ENCODE measurements around the gene TBX18.

The TBX18 gene

GRCh38 chr6:84665401-84665800, 99.0 kb downstream of the TBX18 start:
- H2AFZ ChIP-seq (ENCODE audit: low read length): no peak overlapping the region
- no peak overlapping the region for H3K9ac ChIP-seq (ENCODE audit: low read depth, low read length, poor library complexity)
- no peaks in the 10 kb centered on the region for H3K79me1 ChIP-seq (ENCODE audit: low read depth, low read length)
- no peak overlapping the region for H3K4me3 ChIP-seq (ENCODE audit: low read length in 2 of 2)
- H3K27ac ChIP-seq (replicated peaks; ENCODE audit: low read length): no peak overlapping the region
- DNase-seq (ENCODE audit: low spot score): no peak
- H2AK5ac ChIP-seq (ENCODE audit: low read depth, low read length): no peak overlapping the region
- H3K9me3 ChIP-seq (replicated peaks in 1 of 2; ENCODE audit: control insufficient read depth in 2 of 2, insufficient read depth in 1 of 2, low read depth in 1 of 2, low read length in 2 of 2): no peaks in the 10 kb centered on the region
- H3K23ac ChIP-seq (ENCODE audit: low read depth, low read length, poor library complexity): no peak overlapping the region
- no peaks in the 10 kb centered on the region for H3K4me1 ChIP-seq (ENCODE audit: control insufficient read depth in 2 of 2, insufficient read depth in 1 of 2, low read depth in 1 of 2, low read length in 2 of 2)
- H2BK120ac ChIP-seq (ENCODE audit: low read depth, low read length): no peak overlapping the region
- WGBS, 2 donors (ENCODE audit: extremely low coverage in 2 of 2, insufficient read length in 2 of 2, insufficient replicate concordance in 1 of 2): no CpG with 5 or more reads among the region's 4 CpGs
- H2BK15ac ChIP-seq (ENCODE audit: low read length): no peak overlapping the region
- H2BK5ac ChIP-seq (ENCODE audit: low read length): no peak overlapping the region
- H2BK12ac ChIP-seq (ENCODE audit: low read length): no peak overlapping the region
- H3K27me3 ChIP-seq (ENCODE audit: control insufficient read depth in 3 of 3, insufficient read depth in 3 of 3, low read depth in 1 of 3, low read length in 3 of 3): no peaks in the 10 kb centered on the region
- H3K18ac ChIP-seq (ENCODE audit: low read length): no peak overlapping the region
- no peaks in the 10 kb centered on the region for H3K36me3 ChIP-seq (replicated peaks in 1 of 2; ENCODE audit: control insufficient read depth in 2 of 2, insufficient read depth in 2 of 2, low read length in 2 of 2)
- no peak overlapping the region for H4K8ac ChIP-seq (ENCODE audit: low read depth, low read length)
- no peak overlapping the region for H3K4me2 ChIP-seq (ENCODE audit: insufficient read depth, low read length, poor library complexity, severe bottlenecking)
- no peak overlapping the region for H3K14ac ChIP-seq (ENCODE audit: low read length)
- no peak overlapping the region for H3K4ac ChIP-seq (ENCODE audit: low read length)
- H4K91ac ChIP-seq (ENCODE audit: low read depth, low read length, poor library complexity): no peak overlapping the region

GRCh38 chr6:84663866-84664265, 100.5 kb downstream of the TBX18 start:
- H2BK120ac ChIP-seq (ENCODE audit: low read depth, low read length): no peak overlapping the region

GRCh38 chr6:84657486-84657885, 106.9 kb downstream of the TBX18 start:
- Histone ChIP-seq H4K91ac (ENCODE audit: low read depth, low read length, poor library complexity) (no peak overlapping the region), H3K4me3 (ENCODE audit: low read length in 2 of 2) (no peak overlapping the region), H4K8ac (ENCODE audit: low read depth, low read length) (no peak overlapping the region), H3K4me2 (ENCODE audit: insufficient read depth, low read length, poor library complexity, severe bottlenecking) (no peak overlapping the region), H2BK12ac (ENCODE audit: low read length) (no peak overlapping the region), H3K27ac (replicated peaks; ENCODE audit: low read length) (no peak overlapping the region), H3K4me1 (ENCODE audit: control insufficient read depth in 2 of 2, insufficient read depth in 1 of 2, low read depth in 1 of 2, low read length in 2 of 2) (no peaks in the 10 kb centered on the region), H3K23ac (ENCODE audit: low read depth, low read length, poor library complexity) (no peak overlapping the region), H3K36me3 (replicated peaks in 1 of 2; ENCODE audit: control insufficient read depth in 2 of 2, insufficient read depth in 2 of 2, low read length in 2 of 2) (no peaks in the 10 kb centered on the region), H2BK15ac (ENCODE audit: low read length) (no peak overlapping the region), H2AFZ (ENCODE audit: low read length) (no peak overlapping the region), H3K14ac (ENCODE audit: low read length) (no peak overlapping the region), H3K79me1 (ENCODE audit: low read depth, low read length) (no peaks in the 10 kb centered on the region), H3K4ac (ENCODE audit: low read length) (no peak overlapping the region), H2BK5ac (ENCODE audit: low read length) (no peak overlapping the region), H3K18ac (ENCODE audit: low read length) (no peak overlapping the region), H3K27me3 (ENCODE audit: control insufficient read depth in 3 of 3, insufficient read depth in 3 of 3, low read depth in 1 of 3, low read length in 3 of 3) (no peaks in the 10 kb centered on the region), H3K9ac (ENCODE audit: low read depth, low read length, poor library complexity) (no peak overlapping the region), H2AK5ac (ENCODE audit: low read depth, low read length) (no peak overlapping the region), H2BK120ac (ENCODE audit: low read depth, low read length) (no peak overlapping the region), H3K9me3 (replicated peaks in 1 of 2; ENCODE audit: control insufficient read depth in 2 of 2, insufficient read depth in 1 of 2, low read depth in 1 of 2, low read length in 2 of 2) (no peaks in the 10 kb centered on the region)
- no CpG with 5 or more reads among the region's 2 CpGs for WGBS, 2 donors (ENCODE audit: extremely low coverage in 2 of 2, insufficient read length in 2 of 2, insufficient replicate concordance in 1 of 2)
- DNase-seq (ENCODE audit: low spot score): no peak

More at GRCh38 chr6:84663866-84664265, 100.5 kb downstream of the TBX18 start:
- Histone ChIP-seq H3K27me3 (ENCODE audit: control insufficient read depth in 3 of 3, insufficient read depth in 3 of 3, low read depth in 1 of 3, low read length in 3 of 3) (no peaks in the 10 kb centered on the region), H2AFZ (ENCODE audit: low read length) (no peak overlapping the region), H2BK15ac (ENCODE audit: low read length) (no peak overlapping the region), H3K4me3 (ENCODE audit: low read length in 2 of 2) (no peak overlapping the region), H3K4me2 (ENCODE audit: insufficient read depth, low read length, poor library complexity, severe bottlenecking) (no peak overlapping the region), H2BK12ac (ENCODE audit: low read length) (no peak overlapping the region), H3K27ac (replicated peaks; ENCODE audit: low read length) (no peak overlapping the region), H2AK5ac (ENCODE audit: low read depth, low read length) (no peak overlapping the region), H3K79me1 (ENCODE audit: low read depth, low read length) (no peaks in the 10 kb centered on the region), H3K4ac (ENCODE audit: low read length) (no peak overlapping the region), H4K8ac (ENCODE audit: low read depth, low read length) (no peak overlapping the region), H3K9me3 (replicated peaks in 1 of 2; ENCODE audit: control insufficient read depth in 2 of 2, insufficient read depth in 1 of 2, low read depth in 1 of 2, low read length in 2 of 2) (no peaks in the 10 kb centered on the region), H4K91ac (ENCODE audit: low read depth, low read length, poor library complexity) (no peak overlapping the region), H3K4me1 (ENCODE audit: control insufficient read depth in 2 of 2, insufficient read depth in 1 of 2, low read depth in 1 of 2, low read length in 2 of 2) (no peaks in the 10 kb centered on the region), H3K14ac (ENCODE audit: low read length) (no peak overlapping the region), H3K18ac (ENCODE audit: low read length) (no peak overlapping the region), H3K9ac (ENCODE audit: low read depth, low read length, poor library complexity) (no peak overlapping the region), H3K23ac (ENCODE audit: low read depth, low read length, poor library complexity) (no peak overlapping the region), H2BK5ac (ENCODE audit: low read length) (no peak overlapping the region), H3K36me3 (replicated peaks in 1 of 2; ENCODE audit: control insufficient read depth in 2 of 2, insufficient read depth in 2 of 2, low read length in 2 of 2) (no peaks in the 10 kb centered on the region)
- DNase-seq (ENCODE audit: low spot score): no peak
- WGBS, 2 donors (ENCODE audit: extremely low coverage in 2 of 2, insufficient read length in 2 of 2, insufficient replicate concordance in 1 of 2): no CpG with 5 or more reads among the region's 2 CpGs

GRCh38 chr6:84657025-84657424, 107.4 kb downstream of the TBX18 start:
- Histone ChIP-seq H3K9ac (ENCODE audit: low read depth, low read length, poor library complexity) (no peak overlapping the region), H3K4me1 (ENCODE audit: control insufficient read depth in 2 of 2, insufficient read depth in 1 of 2, low read depth in 1 of 2, low read length in 2 of 2) (no peaks in the 10 kb centered on the region), H3K4me2 (ENCODE audit: insufficient read depth, low read length, poor library complexity, severe bottlenecking) (no peak overlapping the region), H3K9me3 (replicated peaks in 1 of 2; ENCODE audit: control insufficient read depth in 2 of 2, insufficient read depth in 1 of 2, low read depth in 1 of 2, low read length in 2 of 2) (no peaks in the 10 kb centered on the region), H2AK5ac (ENCODE audit: low read depth, low read length) (no peak overlapping the region), H3K18ac (ENCODE audit: low read length) (no peak overlapping the region), H2BK120ac (ENCODE audit: low read depth, low read length) (no peak overlapping the region), H3K14ac (ENCODE audit: low read length) (no peak overlapping the region), H3K79me1 (ENCODE audit: low read depth, low read length) (no peaks in the 10 kb centered on the region), H2AFZ (ENCODE audit: low read length) (no peak overlapping the region), H2BK5ac (ENCODE audit: low read length) (no peak overlapping the region), H2BK15ac (ENCODE audit: low read length) (no peak overlapping the region), H3K36me3 (replicated peaks in 1 of 2; ENCODE audit: control insufficient read depth in 2 of 2, insufficient read depth in 2 of 2, low read length in 2 of 2) (no peaks in the 10 kb centered on the region), H4K8ac (ENCODE audit: low read depth, low read length) (no peak overlapping the region), H3K23ac (ENCODE audit: low read depth, low read length, poor library complexity) (no peak overlapping the region), H3K27me3 (ENCODE audit: control insufficient read depth in 3 of 3, insufficient read depth in 3 of 3, low read depth in 1 of 3, low read length in 3 of 3) (no peaks in the 10 kb centered on the region), H2BK12ac (ENCODE audit: low read length) (no peak overlapping the region), H4K91ac (ENCODE audit: low read depth, low read length, poor library complexity) (no peak overlapping the region), H3K4me3 (ENCODE audit: low read length in 2 of 2) (no peak overlapping the region), H3K4ac (ENCODE audit: low read length) (no peak overlapping the region), H3K27ac (replicated peaks; ENCODE audit: low read length) (no peak overlapping the region)
- WGBS, 2 donors (ENCODE audit: extremely low coverage in 2 of 2, insufficient read length in 2 of 2, insufficient replicate concordance in 1 of 2): no CpG with 5 or more reads among the region's 2 CpGs
- DNase-seq (ENCODE audit: low spot score): no peak

Measured in neuronal stem cell (in vitro differentiated cells).